Left ventricle myocardium superior (tissue), 1 donor: ENCODE measurements around the gene CIRBP. TPM values are rescaled to one million over a fixed set of nuclear protein-coding genes. Genes with fewer than 3 reads are reported as not detected.
"Not testable (repeated sequence)": the region's sequence is repeated elsewhere in the genome, so short reads cannot be mapped to it uniquely, and the experiment has no call there.

Experiments
- ATAC-seq: fragments of 200-7000 bp; cut with Tn5 transposase; one replicate; pipeline ENCODE4 v1.9.1; 2020; ENCODE audit warnings: mild to moderate bottlenecking, moderate library complexity
- DNase-seq: peaks from one replicate; pipeline ENCODE4 v3.0.0-alpha.2; 2020
- intact Hi-C: fragments of 100-400 bp; cut with micrococcal nuclease; formaldehyde crosslinking; loops from one replicate; pipeline ENCODE4 v1.11.0; 2022
- total RNA-seq: library from RNA; stranded (reverse); fragmentation: NEBNext Ultra II Directional; extraction: Animal tissue kit (Norgen Biotek cat#: 25700); gene quantifications from one replicate; pipeline ENCODE4 v1.2.1, GENCODE V29; 2021
- donor health status: DM: no; HTN: yes; CAD: no; lungs with severe emphysema.

The CIRBP gene
- total RNA-seq, 1 donor from 2014 or later: 248 TPM

DNA sequence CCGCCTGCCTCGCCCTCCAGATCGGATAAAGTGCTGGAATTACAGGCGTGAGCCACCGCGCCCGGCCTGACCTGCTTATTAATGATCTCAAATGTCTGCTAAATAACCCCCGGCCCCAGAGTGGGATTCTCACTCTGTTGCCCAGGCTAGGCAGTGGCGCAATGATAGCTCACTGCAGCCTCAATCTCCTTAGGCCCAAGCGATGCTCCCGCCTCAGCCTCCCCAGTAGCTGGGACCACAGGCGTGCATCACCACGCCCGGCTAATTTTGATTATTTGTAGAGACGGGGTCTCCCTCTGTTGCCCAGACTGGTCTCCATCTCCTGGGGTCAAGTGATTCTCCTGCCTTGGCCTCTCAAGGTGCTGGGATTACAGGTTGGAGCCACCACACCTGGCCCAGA is 28.2 kb upstream of the CIRBP start:
- intact Hi-C loops: no loop called here
- DNase-seq (no peak), ATAC-seq (no peak)

DNA sequence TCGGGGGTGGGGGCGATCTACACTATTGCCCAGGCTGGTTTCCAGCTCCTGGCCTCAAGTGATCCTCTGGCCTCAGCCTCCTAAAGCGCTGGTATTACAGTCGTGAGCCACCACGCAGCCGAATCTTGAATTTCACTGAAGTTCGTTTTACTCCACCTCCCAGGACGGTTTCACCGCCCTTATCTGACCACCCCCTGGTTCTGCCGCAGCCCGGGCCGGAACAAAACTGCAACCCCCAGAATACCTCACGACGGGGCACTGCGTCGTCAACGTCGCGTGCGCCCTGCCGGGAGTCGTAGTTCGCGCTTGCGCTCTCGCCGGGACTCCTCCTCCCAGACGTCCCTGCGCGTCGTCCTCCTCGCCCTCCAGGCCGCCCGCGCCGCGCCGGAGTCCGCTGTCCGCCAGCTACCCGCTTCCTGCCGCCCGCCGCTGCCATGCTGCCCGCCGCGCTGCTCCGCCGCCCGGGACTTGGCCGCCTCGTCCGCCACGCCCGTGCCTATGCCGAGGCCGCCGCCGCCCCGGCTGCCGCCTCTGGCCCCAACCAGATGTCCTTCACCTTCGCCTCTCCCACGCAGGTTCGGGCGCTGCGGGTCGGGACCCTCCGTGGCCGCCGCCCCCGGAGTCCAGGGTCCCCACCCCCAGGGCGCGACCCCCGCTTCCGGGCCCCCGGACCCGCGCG is 27.6 kb upstream of the CIRBP start, which contains the start of gene ATP5F1D:
TSS of gene ATP5F1D (plus strand) at position 335 of the 679 bp plus-strand sequence. CDS start at position 435, 100 bp downstream.
- intact Hi-C loops: no loop called here
- ATAC-seq (peak; percentile 52), DNase-seq (peak; percentile 98)

GRCh38 chr19:1243768-1244692 is 25.1 kb upstream of the CIRBP start:
- peak; percentile 44 for ATAC-seq
- intact Hi-C loops: no loop called here

DNA sequence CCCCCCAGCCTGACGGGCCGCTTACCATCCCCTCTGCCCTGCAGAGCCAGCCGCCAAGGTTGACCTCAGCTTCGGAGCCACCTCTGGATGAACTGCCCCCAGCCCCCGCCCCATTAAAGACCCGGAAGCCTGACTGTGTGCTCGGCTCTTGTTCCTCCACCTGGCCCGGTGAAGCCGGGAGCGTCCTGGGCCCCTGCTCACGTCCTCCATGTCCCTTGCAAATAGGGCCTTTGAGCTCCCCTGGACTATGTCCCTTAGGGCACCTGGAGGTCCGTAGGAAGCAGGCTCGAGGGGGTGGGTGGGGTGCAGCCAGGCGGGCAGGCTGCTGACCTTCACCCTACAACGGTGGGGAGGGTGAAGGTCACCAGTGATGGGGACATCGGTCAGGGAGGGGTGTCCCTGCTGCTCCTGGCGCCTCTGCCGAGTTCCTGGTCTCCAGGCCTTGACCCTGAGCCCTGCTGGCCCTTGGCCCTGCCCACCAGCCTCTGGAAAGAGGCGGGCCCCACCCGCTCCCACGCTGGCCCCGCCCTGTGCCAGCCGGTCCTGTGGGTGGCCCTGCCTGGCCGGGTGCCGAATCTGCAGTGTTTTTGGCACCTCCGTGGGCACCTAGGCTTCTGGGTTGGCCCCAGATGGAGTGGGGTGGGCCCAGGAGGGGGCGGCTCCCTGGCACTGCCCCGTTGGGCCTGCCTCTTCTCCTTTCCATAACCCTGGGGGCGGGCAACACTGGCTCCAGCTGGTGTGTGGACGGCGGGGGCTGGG is 24.3 kb upstream of the CIRBP start:
- intact Hi-C loops: no loop called here
- peak; percentile 93 for DNase-seq

More at GRCh38 chr19:1243768-1244692, 25.1 kb upstream of the CIRBP start:
- DNase-seq: peak; percentile 94

GRCh38 chr19:1245494-1246264 is 23.5 kb upstream of the CIRBP start:
- intact Hi-C loops: no loop called here
- DNase-seq: peak; percentile 94
- peak; percentile 42 for ATAC-seq

More for the DNA sequence above, 24.3 kb upstream of the CIRBP start:
- peak; percentile 38 for ATAC-seq

DNA sequence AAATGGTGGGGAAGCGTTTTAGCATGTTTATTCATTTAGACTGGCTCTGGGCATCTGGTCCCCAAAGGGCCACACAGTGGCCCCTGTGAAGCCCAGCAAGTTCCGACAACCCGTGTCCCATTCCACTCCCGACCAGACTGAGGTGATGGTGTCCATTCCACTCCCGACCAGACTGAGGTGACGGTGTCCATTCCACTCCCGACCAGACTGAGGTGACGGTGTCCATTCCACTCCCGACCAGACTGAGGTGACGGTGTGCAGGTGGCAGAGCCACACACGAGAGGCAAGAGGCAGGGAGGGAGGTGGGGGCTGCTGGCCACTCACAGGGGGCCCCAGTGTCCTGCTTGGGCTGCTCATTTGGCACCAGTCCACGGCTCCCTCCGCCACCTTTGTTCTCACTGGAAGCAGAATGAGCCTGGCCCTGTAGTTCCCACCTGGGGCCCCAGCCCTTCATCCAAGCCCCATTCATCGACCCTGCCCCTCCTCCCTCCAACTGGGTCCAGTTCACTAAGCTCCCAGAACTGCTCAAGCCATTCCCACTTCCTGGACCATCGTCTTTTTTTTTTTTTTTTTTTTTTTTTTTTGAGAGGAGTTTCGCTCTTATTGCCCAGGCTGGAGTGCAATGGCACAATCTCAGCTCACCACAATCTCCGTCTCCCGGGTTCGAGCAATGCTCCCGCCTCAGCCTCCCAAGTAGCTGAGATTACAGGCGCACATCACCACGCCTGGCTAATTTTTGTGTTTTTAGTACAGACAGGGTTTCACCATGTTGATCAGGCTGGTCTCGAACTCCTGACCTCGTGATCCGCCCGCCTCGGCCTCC is 22.7 kb upstream of the CIRBP start:
- ATAC-seq, intact Hi-C loops: not testable (repeated sequence)

GRCh38 chr19:1247748-1248138 is 21.4 kb upstream of the CIRBP start:
- intact Hi-C loops: no loop called here
- ATAC-seq: no peak
- DNase-seq: no peak

More for the DNA sequence above, 22.7 kb upstream of the CIRBP start:
- DNase-seq: peak; percentile 63

- DNase-seq (peak; percentile 93), ATAC-seq (peak; percentile 33)
- intact Hi-C loops: no loop called here
Observed at GRCh38 chr19:1248139-1248785, 20.9 kb upstream of the CIRBP start, which contains the start of gene MIDN. Gene MIDN, plus strand, starts transcription at chr19:1248583. Its CDS starts 1,714 bp downstream, at chr19:1250297.

DNA sequence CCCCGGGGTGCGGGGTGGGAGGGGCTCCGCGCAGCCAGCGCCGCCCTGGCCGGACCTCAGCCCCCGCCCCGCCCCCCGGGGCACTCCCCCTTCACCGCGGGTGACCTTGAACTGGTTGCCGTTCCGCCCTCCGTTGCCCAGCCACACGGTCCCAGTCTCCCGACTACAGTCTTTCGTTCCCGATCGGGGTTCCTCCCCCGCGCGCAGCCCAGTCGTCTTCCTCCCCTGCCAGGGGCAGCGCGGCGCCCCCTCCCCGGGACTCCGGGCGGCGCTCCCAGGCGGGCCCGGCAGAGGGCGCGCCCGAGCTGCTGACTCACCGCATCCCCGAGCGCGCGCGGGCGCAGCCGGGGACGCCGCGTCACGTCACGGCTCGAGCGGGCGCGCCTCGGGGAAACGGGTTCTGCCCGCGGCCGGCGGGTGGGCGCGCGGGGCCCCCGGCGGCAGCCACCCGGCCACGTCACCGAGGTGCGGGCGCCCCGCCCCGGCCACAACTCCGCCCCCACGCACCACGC is 20.3 kb upstream of the CIRBP start:
- intact Hi-C loops: no loop called here
- ATAC-seq (peak; percentile 9), DNase-seq (peak; percentile 91)

- intact Hi-C loops: no loop called here
Observed at GRCh38 chr19:1249298-1249989, 19.7 kb upstream of the CIRBP start.

GRCh38 chr19:1249990-1250436 is 19.1 kb upstream of the CIRBP start:
- ATAC-seq (no peak), DNase-seq (no peak)
- intact Hi-C loops: no loop called here

More at GRCh38 chr19:1249298-1249989, 19.7 kb upstream of the CIRBP start:
- DNase-seq (peak; percentile 97), ATAC-seq (peak; percentile 6)

DNA sequence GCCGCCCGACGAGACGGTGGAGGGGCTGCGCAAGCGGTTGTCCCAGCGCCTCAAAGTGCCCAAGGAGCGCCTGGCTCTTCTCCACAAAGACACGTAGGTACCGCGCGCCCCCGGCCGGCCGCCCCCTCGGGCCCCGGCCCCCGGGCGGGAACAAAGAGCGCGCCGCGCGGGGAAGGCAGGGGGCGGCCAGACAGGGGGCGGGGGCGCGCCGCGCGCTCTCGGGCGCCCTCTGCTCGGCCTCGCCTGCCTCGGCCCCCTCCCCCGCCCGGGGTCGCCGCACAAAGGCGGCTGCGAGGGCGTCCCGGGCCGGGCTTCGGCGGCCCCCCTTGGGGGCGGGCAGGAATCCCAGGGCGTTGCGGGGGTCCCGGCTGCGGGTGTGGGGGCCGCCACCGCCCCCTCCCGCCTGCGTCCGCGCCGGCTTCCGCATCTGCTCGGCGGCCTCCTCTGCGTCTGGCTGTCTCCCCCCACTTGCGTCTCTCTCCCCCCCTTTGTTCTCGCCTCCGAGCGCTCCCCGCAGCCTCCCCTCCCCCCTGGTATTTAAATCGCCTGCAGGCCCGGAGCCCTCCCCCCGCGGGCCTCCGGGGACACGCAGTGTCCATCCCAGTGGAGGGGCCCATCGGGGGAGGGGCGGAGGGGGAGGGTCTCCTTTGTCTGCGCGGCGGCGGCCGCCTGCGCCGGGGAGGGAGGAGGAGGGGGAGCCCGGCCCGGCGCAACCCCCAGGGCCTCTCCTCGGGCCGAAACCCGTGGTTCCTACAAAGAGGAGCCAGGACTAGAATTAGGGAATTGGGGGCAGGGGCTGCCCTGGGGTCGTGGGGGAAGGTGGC is 18.5 kb upstream of the CIRBP start:
- ATAC-seq: no peak
- intact Hi-C loops: no loop called here

GRCh38 chr19:1251330-1252220 is 17.6 kb upstream of the CIRBP start:
- intact Hi-C loops: no loop called here
- ATAC-seq (peak; percentile 1), DNase-seq (peak; percentile 89)

More for the DNA sequence above, 18.5 kb upstream of the CIRBP start:
- DNase-seq: peak; percentile 81

DNA sequence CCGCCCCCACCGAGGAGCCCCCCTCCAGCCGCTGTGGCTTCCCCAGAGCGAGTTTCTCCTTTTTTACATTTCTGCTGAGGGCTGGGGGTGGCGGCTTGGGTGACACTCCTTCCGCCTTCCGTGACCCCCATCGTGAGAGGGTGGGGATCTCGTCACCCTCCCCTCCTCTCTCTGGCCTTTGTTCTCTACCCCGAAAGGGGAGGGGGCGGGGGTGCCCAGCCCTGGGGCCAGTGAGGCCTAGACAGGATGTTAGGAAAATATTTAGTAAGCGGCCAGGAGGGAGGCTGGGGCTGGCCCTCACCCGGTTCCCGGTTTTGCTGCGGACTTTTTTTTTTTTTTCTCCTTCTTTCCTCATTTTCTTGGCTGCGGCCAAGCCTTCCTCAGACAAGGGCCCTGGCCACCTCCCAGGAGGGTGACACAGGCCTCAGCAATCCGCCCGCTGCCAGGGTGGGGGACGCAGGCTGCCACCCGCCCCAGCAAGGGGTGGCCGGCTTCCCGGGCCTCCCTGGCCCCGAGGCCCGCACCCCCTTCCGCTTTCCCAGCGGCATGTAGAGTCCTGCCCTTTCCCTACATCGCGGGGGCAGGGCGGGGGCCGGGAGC is 16.8 kb upstream of the CIRBP start:
- DNase-seq (peak; percentile 94), ATAC-seq (peak; percentile 48)
- intact Hi-C loops: no loop called here
